Activated CD8-positive, alpha-beta T cell treated with anti-CD3 and anti-CD28 coated beads for 36 hours (primary cell): ENCODE measurements around the gene ANKDD1A. TPM values are rescaled to one million over a fixed set of nuclear protein-coding genes. Genes with fewer than 3 reads are reported as not detected.

Source experiments
- ATAC-seq: fragments of 200-7000 bp; cut with Tn5 transposase; one replicate; pipeline ENCODE4 v1.10.0; 2021; ENCODE audit warnings: mild to moderate bottlenecking, moderate library complexity
- CTCF ChIA-PET: fragments of 350-600 bp; sonication (Branson Sonifier 250); formaldehyde crosslinking; loops from one replicate; lab custom pipeline; 2021; ENCODE audit warnings: antibody characterized with exemption; lab: Charles Lee
- POLR2A ChIA-PET: fragments of 350-600 bp; sonication (Branson Sonifier 250); formaldehyde crosslinking; loops from one replicate; lab custom pipeline; 2021; ENCODE audit warnings: antibody characterized with exemption; lab: Charles Lee
- DNase-seq: peaks from one replicate; pipeline ENCODE4 v3.0.0-alpha.2; 2020
- H3K27ac Mint-ChIP-seq: one replicate; pipeline ENCODE4 v1.8.0; 2021; ENCODE audit warnings: mild to moderate bottlenecking, mixed read lengths
- H3K27me3 Mint-ChIP-seq: one replicate; pipeline ENCODE4 v1.8.0; 2021; ENCODE audit warnings: mixed read lengths
- H3K36me3 Mint-ChIP-seq: one replicate; pipeline ENCODE4 v1.8.0; 2021; ENCODE audit warnings: low read depth, mixed read lengths
- H3K4me1 Mint-ChIP-seq: one replicate; pipeline ENCODE4 v1.8.0; 2021; ENCODE audit warnings: low read depth, mixed read lengths
- H3K4me3 Mint-ChIP-seq: one replicate; pipeline ENCODE4 v1.8.0; 2021; ENCODE audit warnings: mild to moderate bottlenecking, moderate library complexity, mixed read lengths
- H3K9me3 Mint-ChIP-seq: one replicate; pipeline ENCODE4 v1.8.0; 2021; ENCODE audit warnings: mixed read lengths
- intact Hi-C: fragments of 100-400 bp; cut with micrococcal nuclease; formaldehyde crosslinking; loops from one replicate; pipeline ENCODE4 v1.10.0; 2022
- total RNA-seq, 2 experiments: library from RNA; stranded (reverse); gene quantifications; one replicate each; pipeline ENCODE4 v1.2.3, GENCODE V29; 2021
- TF ChIP-seq, protein P1 (sequence below): fragments of 200-600 bp; IDR thresholded peaks from one replicate; pipeline ENCODE4 v1.8.0; 2022; ENCODE audit warnings: antibody characterized with exemption, mild to moderate bottlenecking

Gene ANKDD1A
- total RNA-seq, 2 experiments from 2014 or later: 3.4 to 4.3 TPM

DNA sequence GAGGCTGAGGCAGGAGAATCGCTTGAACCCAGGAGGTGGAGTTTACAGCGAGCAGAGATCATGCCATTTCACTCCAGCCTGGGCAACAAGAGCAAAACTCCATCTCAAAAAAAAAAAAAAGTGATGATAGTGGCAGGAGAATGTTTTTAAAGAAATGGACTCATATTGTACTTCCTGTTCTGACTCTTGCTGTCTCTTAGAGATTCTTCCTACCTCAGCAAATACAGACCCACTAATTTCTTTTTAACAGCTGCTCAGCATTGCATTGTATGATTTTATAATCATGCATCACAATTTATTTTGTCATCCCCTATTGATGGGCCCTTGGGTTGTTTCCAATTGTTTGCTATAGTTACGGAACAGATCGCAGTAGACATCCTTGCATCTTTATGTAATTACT is 8.8 kb upstream of the ANKDD1A start:
- peaks cover 8% of the 10 kb centered on the region for H3K36me3 Mint-ChIP-seq
- H3K9me3 Mint-ChIP-seq: peaks cover 6% of the 10 kb centered on the region
- no peaks in the 10 kb centered on the region for H3K27me3 Mint-ChIP-seq
- ChIA-PET CTCF (interaction anchor here (0.7 to 8.4 kb wide), 6 partner anchors 9 to 1405 kb away, joined by 4 to 35 read pairs (median 8); partner anchors contain the start of gene PLEKHO2), POLR2A (interaction anchor here (1.1 to 1.7 kb wide), 2 partner anchors 8 to 10 kb away, joined by 3 to 5 read pairs; no protein-coding TSS in a partner anchor)
- TF ChIP-seq, protein P1, sequence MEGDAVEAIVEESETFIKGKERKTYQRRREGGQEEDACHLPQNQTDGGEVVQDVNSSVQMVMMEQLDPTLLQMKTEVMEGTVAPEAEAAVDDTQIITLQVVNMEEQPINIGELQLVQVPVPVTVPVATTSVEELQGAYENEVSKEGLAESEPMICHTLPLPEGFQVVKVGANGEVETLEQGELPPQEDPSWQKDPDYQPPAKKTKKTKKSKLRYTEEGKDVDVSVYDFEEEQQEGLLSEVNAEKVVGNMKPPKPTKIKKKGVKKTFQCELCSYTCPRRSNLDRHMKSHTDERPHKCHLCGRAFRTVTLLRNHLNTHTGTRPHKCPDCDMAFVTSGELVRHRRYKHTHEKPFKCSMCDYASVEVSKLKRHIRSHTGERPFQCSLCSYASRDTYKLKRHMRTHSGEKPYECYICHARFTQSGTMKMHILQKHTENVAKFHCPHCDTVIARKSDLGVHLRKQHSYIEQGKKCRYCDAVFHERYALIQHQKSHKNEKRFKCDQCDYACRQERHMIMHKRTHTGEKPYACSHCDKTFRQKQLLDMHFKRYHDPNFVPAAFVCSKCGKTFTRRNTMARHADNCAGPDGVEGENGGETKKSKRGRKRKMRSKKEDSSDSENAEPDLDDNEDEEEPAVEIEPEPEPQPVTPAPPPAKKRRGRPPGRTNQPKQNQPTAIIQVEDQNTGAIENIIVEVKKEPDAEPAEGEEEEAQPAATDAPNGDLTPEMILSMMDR: no peak
- no peak overlapping the region for H3K27ac Mint-ChIP-seq
- intact Hi-C loops: no loop called here
- H3K4me1 Mint-ChIP-seq: peaks cover 27% of the 10 kb centered on the region
- no peak for ATAC-seq
- H3K4me3 Mint-ChIP-seq: no peak overlapping the region
- DNase-seq: no peak

DNA sequence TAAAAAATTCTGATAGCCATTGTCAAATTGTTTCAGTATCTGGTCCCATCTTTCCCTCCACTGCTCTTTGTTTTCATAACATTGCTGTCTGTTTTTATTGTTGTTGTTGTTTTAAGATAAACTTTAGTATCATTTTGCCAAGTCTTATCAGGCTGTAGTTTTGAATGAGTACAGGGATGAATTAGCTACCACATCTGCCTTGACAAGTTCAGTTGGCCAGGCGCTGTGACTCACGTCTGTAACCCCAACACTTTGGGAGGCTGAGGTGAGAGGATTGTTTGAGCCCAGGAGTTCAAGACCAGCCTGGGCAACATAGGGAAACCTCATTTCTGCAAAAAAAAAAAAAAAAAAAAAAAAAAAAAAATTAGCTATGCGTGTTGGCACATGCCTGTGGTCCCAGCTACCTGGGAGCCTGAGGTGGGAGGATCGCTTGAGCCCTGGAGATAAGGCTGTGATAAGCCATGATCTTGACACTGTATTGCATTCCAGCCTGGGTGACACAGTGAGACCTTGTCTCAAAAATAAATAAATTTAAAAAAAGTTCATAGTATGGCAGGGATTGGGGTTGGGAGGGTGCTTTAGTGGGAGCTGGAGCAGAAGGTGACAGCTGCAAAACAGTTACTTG is 8.3 kb upstream of the ANKDD1A start:
- no peak overlapping the region for H3K4me3 Mint-ChIP-seq
- no peak overlapping the region for H3K27ac Mint-ChIP-seq
- ATAC-seq (no peak), DNase-seq (no peak)
- POLR2A ChIA-PET: interaction anchor here (1.1 to 1.7 kb wide), 2 partner anchors 9 to 10 kb away, joined by 3 to 5 read pairs; no protein-coding TSS in a partner anchor
- peaks cover 8% of the 10 kb centered on the region for H3K36me3 Mint-ChIP-seq
- CTCF ChIA-PET: interaction anchor here (0.7 to 8.4 kb wide), 6 partner anchors 9 to 1405 kb away, joined by 4 to 35 read pairs (median 8); partner anchors contain the start of gene PLEKHO2
- TF ChIP-seq, protein P1: no peak
- intact Hi-C loops: no loop called here
- no peaks in the 10 kb centered on the region for H3K27me3 Mint-ChIP-seq
- peaks cover 6% of the 10 kb centered on the region for H3K9me3 Mint-ChIP-seq
- H3K4me1 Mint-ChIP-seq: peaks cover 27% of the 10 kb centered on the region

DNA sequence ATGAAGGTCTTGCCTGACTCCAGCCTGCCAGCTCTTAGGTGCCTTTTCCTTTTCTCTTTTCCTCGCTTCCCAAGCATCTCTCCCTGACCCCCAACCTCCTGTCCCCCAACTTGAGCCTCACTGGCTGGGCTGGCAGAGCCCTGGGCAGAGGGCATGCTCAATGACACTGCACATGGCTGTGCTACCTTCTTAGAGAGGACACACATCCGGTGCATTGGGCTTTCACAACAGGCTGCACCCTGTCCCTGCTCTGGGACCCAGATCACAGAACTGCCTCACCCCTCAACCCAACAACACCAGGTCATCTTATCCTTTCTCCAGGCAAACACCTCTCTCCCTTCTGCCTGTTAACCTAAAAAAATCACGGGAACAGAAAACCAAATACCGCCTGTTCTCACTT is 7.5 kb upstream of the ANKDD1A start:
- CTCF ChIA-PET: interaction anchor here (1.0 to 8.4 kb wide), 9 partner anchors 10 to 183 kb away, joined by 3 to 35 read pairs (median 6); partner anchors contain the start of gene PLEKHO2
- Mint-ChIP-seq H3K9me3 (peaks cover 6% of the 10 kb centered on the region), H3K27me3 (no peaks in the 10 kb centered on the region), H3K4me1 (peaks cover 27% of the 10 kb centered on the region), H3K36me3 (peaks cover 8% of the 10 kb centered on the region), H3K4me3 (no peak overlapping the region), H3K27ac (no peak overlapping the region)
- intact Hi-C loops: no loop called here
- TF ChIP-seq, protein P1: no peak
- DNase-seq: no peak
- no peak for ATAC-seq
- POLR2A ChIA-PET: interaction anchor here (1.7 kb wide), 1 partner anchor 11 kb away, joined by 5 read pairs; no protein-coding TSS in a partner anchor

DNA sequence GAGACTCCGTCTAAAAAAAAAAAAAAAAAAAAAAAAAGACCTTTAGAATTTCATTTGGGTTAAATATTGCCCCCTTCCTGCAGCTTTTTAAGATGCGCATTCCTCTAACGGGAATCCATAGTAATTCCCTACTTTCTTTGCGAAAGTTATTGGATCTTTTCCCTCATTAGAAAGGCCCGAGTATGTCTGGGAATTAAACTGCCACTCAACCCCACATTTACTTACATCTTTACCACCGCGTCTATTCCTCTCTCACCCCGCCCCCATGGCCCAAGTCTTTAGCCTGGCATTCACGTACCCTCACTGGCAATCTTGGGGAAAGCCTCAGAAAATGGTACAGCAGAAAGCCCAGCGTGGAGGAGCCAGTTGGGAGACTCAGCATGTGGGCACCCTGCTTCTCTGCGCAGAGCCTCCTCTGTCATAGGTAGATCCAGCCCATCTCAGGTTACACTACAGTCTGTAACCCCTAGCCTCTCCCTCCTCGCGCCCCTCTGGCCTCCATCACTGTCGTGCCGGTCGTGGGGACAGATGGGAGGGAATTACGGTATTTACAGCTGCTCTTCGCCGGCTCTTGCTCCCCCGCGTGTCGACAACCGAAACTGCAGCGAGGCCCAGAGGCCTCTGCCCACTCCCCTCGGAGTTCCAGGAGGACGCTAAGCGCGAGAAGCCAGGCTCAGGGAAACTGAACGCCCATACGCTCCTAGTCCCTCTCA is 6.4 kb upstream of the ANKDD1A start:
- H3K27me3 Mint-ChIP-seq: no peaks in the 10 kb centered on the region
- ATAC-seq (peak; percentile 95), DNase-seq (peak; percentile 88)
- H3K9me3 Mint-ChIP-seq: peaks cover 6% of the 10 kb centered on the region
- peaks cover 27% of the 10 kb centered on the region for H3K4me1 Mint-ChIP-seq
- ChIA-PET POLR2A (interaction anchor here (1.5 kb wide), 1 partner anchor 22 kb away, joined by 10 read pairs; no protein-coding TSS in a partner anchor), CTCF (interaction anchor here (0.8 to 8.4 kb wide), 12 partner anchors 8 to 184 kb away, joined by 3 to 35 read pairs (median 6); no protein-coding TSS in a partner anchor)
- TF ChIP-seq, protein P1: peak; percentile 89
- peaks cover 5% of the 10 kb centered on the region for H3K36me3 Mint-ChIP-seq
- peak overlapping the region; percentile 49 for H3K27ac Mint-ChIP-seq
- peak overlapping the region; percentile 69 for H3K4me3 Mint-ChIP-seq
- intact Hi-C loops: loop anchor here (5.0 kb wide), 1 partner anchor 173 kb away; no protein-coding TSS in a partner anchor
